Endothelial cell (in vitro differentiated cells): Measurements from ENCODE around the gene ARL16. TPM values are rescaled to one million over a fixed set of nuclear protein-coding genes. Genes with fewer than 3 reads are reported as not detected.

Source experiments
- DNase-seq: peaks from one replicate; pipeline ENCODE4 v3.0.0; 2021; ENCODE audit warnings: low spot score
- H3K27ac Mint-ChIP-seq: one replicate; pipeline ENCODE4 v1.8.0; 2021; ENCODE audit warnings: mixed read lengths, inconsistent platforms; ENCODE audit not compliant: unreplicated experiment
- H3K27me3 Mint-ChIP-seq: one replicate; pipeline ENCODE4 v1.8.0; 2021; ENCODE audit warnings: mild to moderate bottlenecking, moderate library complexity, mixed read lengths, inconsistent platforms; ENCODE audit not compliant: unreplicated experiment
- H3K36me3 Mint-ChIP-seq: one replicate; pipeline ENCODE4 v1.8.0; 2021; ENCODE audit warnings: mild to moderate bottlenecking, low read depth, mixed read lengths, inconsistent platforms; ENCODE audit not compliant: unreplicated experiment
- H3K4me1 Mint-ChIP-seq: one replicate; pipeline ENCODE4 v1.8.0; 2021; ENCODE audit warnings: mild to moderate bottlenecking, mixed read lengths, inconsistent platforms; ENCODE audit not compliant: unreplicated experiment
- H3K4me3 Mint-ChIP-seq: one replicate; pipeline ENCODE4 v1.8.0; 2021; ENCODE audit warnings: mild to moderate bottlenecking, mixed read lengths, inconsistent platforms; ENCODE audit not compliant: unreplicated experiment
- H3K9me3 Mint-ChIP-seq: one replicate; pipeline ENCODE4 v1.8.0; 2021; ENCODE audit warnings: mixed read lengths, inconsistent platforms; ENCODE audit not compliant: unreplicated experiment
- total RNA-seq: library from RNA; stranded (reverse); fragmentation: NEBNext Ultra II Directional; extraction: Animal tissue kit (Norgen Biotek cat#: 25700); gene quantifications from one replicate; pipeline ENCODE4 v1.2.1, GENCODE V29; 2021; ENCODE audit not compliant: unreplicated experiment
- TF ChIP-seq, protein P1 (sequence below): fragments of 200-600 bp; sonication (generic); IDR thresholded peaks from one replicate; pipeline ENCODE4 v1.5.0; 2021; ENCODE audit warnings: antibody characterized with exemption; ENCODE audit not compliant: unreplicated experiment

The ARL16 gene
- total RNA-seq, 1 donor from 2014 or later = 54.0 TPM

DNA sequence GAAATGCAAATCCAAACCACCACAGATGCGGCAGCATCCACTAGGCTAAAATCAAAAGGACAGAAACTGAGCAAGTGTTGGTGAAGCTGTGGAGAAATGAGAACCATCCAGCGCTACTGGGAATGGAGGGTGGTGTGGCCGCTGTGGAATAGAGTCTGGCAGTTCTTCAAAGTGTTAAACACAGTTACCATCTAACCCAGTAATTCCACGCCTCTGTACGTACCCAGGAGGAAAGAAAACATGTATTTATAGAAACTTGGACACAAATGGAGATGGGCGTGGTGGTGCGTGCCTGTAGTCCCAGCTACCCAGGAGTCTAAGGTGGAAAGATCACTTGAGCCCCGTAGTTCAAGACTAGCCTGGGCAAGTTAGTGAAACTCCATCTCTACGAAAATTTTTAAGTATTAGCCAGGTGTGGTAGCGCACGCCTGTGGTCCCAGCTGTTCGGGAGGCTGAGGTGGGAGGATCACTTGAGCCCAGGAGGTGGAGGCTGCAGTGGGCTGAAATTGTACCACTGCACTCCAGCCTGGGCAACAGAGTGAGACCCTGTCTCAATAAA lies 40.1 kb upstream of the ARL16 start:
- H3K9me3 Mint-ChIP-seq = no peaks in the 10 kb centered on the region
- TF ChIP-seq, protein P1, sequence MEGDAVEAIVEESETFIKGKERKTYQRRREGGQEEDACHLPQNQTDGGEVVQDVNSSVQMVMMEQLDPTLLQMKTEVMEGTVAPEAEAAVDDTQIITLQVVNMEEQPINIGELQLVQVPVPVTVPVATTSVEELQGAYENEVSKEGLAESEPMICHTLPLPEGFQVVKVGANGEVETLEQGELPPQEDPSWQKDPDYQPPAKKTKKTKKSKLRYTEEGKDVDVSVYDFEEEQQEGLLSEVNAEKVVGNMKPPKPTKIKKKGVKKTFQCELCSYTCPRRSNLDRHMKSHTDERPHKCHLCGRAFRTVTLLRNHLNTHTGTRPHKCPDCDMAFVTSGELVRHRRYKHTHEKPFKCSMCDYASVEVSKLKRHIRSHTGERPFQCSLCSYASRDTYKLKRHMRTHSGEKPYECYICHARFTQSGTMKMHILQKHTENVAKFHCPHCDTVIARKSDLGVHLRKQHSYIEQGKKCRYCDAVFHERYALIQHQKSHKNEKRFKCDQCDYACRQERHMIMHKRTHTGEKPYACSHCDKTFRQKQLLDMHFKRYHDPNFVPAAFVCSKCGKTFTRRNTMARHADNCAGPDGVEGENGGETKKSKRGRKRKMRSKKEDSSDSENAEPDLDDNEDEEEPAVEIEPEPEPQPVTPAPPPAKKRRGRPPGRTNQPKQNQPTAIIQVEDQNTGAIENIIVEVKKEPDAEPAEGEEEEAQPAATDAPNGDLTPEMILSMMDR = no peak
- H3K36me3 Mint-ChIP-seq = no peaks in the 10 kb centered on the region
- H3K27me3 Mint-ChIP-seq = peaks cover 7% of the 10 kb centered on the region
- no peak overlapping the region for H3K27ac Mint-ChIP-seq
- H3K4me1 Mint-ChIP-seq = peaks cover 10% of the 10 kb centered on the region
- H3K4me3 Mint-ChIP-seq = no peak overlapping the region
- no peak for DNase-seq

DNA sequence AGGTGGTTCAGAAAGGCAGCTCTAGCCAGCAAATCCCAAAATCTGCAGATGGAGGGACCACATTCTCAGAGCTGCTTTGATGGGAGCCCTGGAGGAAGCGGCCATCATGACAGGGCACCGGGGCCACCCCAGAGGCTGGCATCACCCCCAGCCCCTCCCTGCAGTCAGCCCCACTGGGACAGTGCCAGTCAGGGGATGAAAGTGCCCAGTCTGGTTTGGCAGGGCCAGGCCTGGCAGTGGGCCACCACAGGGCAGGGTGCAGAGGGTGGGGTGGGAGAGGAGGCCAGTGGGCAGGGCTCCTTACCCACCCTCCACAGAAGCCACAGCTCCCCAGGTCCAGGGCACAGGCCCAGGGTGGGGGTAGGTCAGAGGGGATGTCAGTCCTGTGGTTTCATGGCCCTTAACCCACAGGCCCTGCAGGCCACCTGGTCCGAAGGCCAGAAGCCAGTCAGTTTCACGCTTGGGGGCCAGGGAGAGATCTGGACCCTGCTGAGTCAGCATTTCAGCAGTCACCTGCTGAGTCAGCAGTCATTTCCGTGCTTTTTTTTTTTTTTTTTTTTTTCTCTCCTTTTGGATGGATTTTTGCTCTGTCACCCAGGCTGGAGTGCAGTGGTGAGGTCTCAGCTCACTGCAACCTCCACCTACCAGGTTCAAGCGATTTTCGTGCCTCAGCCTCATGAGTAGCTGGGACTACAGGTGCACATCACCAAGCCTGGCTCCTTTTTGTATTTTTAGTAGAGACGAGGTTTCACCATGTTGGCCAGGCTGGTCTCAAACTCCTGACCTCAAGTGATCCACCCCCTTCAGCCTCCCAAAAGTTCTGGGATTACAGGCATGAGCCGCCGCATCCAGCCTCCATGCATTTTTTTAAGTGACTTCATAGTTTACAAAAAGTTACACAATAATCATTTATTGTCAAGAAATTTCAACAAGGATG lies 38.9 kb upstream of the ARL16 start:
- no peak overlapping the region for H3K27ac Mint-ChIP-seq
- TF ChIP-seq, protein P1 = no peak

DNA sequence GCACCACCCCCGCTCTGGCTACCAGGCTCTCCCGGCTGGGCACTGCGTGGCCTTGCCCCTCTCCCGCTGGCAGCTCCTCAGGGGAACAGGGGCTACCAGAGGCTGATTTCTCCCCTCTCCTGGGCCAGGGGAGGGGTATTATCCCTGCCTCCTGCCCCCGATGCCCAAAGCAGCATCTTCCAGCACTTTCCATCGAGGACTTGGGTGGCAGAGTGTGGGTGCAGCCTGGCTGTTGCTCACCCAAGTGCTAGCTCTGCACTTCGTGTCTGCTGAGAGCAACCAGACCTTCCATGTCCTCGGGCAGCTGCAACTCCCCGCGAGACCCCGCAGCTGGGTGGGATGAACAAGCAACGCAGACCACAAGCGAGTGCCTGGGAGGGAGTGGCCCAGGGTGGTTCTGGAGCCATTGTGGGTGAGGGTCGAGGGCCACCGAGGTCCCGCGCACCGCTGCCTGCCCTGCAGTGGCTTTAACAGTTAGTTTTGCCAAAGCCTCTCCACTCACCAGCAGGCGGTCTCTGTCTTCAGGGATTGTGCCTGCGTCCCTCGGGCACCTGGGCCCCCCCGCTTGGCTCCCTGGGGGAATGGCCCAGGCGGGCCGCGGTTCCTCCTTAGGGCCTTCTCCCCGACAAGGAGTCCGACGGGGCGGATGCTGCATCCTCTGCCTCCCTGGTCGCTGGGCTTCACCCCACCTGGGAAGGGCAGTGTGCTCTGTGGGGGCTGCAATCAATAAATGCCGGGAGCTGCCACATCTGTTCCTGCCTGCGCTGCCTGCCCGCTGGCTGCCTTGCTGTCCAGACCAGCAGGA lies 36.9 kb upstream of the ARL16 start:
- Mint-ChIP-seq H3K4me1 (peaks cover 10% of the 10 kb centered on the region), H3K9me3 (no peaks in the 10 kb centered on the region), H3K27ac (no peak overlapping the region), H3K27me3 (peaks cover 7% of the 10 kb centered on the region), H3K4me3 (no peak overlapping the region), H3K36me3 (no peaks in the 10 kb centered on the region)
- TF ChIP-seq, protein P1 = no peak
- DNase-seq = no peak

More for the DNA sequence above, 38.9 kb upstream of the ARL16 start:
- peaks cover 9% of the 10 kb centered on the region for H3K27me3 Mint-ChIP-seq
- H3K9me3 Mint-ChIP-seq = no peaks in the 10 kb centered on the region
- H3K4me3 Mint-ChIP-seq = no peak overlapping the region
- peaks cover 10% of the 10 kb centered on the region for H3K4me1 Mint-ChIP-seq
- H3K36me3 Mint-ChIP-seq = no peaks in the 10 kb centered on the region
- no peak for DNase-seq

DNA sequence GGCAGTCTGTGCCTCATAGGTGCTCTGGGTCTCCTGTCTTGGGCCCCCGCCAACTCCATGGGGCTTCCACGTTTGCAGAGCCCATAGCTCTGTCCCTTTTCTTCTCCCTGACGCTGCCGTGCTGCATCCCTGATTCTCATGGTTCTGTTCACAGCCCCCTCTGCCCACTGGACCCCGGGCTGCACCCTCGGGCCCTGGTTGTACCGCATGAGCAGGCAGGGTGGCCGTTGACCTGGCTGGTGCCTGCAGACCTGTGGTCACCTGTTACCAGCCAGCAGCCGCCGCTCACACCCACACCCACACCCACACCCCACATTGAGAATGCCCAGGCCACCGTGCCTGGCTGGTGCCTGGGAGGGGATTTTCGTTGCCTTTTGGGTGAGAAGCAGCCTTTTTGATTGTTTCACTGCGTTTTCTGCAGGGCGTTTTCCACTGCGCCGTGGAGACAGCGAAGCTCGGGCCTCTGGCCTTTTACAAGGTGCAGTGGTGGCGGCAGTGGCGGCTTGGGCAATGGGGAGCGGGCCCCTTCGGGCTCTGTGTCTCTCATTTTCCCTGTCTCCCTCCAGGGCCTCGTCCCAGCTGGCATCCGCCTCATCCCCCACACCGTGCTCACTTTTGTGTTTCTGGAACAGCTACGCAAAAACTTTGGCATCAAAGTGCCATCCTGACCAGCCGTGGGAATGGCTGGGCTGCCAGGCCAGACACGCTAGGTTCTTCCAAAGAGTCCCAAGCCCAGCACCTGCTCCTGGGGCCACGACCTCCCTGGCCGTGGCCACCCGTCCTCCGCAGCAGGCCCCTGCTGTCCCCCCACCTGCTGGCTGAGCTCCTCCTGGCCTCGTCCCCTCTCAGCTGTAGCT lies 36.0 kb upstream of the ARL16 start:
- Mint-ChIP-seq H3K4me3 (no peak overlapping the region), H3K4me1 (peaks cover 10% of the 10 kb centered on the region), H3K27ac (no peak overlapping the region), H3K27me3 (peaks cover 7% of the 10 kb centered on the region), H3K9me3 (no peaks in the 10 kb centered on the region), H3K36me3 (no peaks in the 10 kb centered on the region)
- TF ChIP-seq, protein P1 = no peak
- DNase-seq = no peak
